Fibroblast of mammary gland (primary cell): ENCODE data around the gene RBM20.

ENCODE experiments used
- DNase-seq: peaks from one replicate; pipeline ENCODE4 v3.0.0-alpha.2; 2010; ENCODE audit warnings: low read depth
- H3K4me3 ChIP-seq: 2 replicates; pipeline ENCODE4 v1.5.1; 2011; ENCODE audit warnings: low read depth, mild to moderate bottlenecking, low read length, moderate library complexity; ENCODE audit not compliant: control insufficient read depth
- CTCF ChIP-seq: conservative IDR thresholded peaks from 2 replicates; pipeline ENCODE4 v1.5.1; 2011; ENCODE audit warnings: low read depth, low read length, inconsistent platforms; ENCODE audit not compliant: control insufficient read depth, insufficient read depth

The RBM20 gene

DNA sequence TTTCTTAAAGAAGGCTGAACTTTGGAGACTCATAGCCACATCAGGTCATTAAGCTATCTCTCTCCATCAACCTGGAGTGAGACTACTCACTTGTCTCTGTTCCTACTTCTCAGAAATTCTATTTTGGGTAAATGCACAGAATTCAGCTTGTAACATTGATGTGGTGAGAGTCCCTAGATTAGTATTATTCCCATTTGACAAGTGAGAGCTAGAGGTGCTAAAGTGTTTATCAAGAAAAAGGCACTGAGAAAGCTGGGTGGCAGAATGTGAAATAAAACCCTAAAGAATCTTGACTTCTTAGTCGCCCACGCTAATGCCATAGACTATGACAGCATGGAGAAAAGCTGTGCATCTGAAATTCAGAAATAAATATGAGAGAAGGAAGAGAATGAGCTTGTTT is 154.2 kb downstream of the RBM20 start:
- no peak for TF ChIP-seq CTCF
- no peak overlapping the region for H3K4me3 ChIP-seq
- DNase-seq = no peak

- H3K4me3 ChIP-seq = no peak overlapping the region
- peak; percentile 84 for DNase-seq
- TF ChIP-seq CTCF = no peak
These were observed 158.0 kb downstream of the RBM20 start for GRCh38 chr10:110802090-110802489.

GRCh38 chr10:110802551-110803238 is 158.6 kb downstream of the RBM20 start:
- DNase-seq = peak; percentile 93
- TF ChIP-seq CTCF = no peak
- H3K4me3 ChIP-seq = no peak overlapping the region

DNA sequence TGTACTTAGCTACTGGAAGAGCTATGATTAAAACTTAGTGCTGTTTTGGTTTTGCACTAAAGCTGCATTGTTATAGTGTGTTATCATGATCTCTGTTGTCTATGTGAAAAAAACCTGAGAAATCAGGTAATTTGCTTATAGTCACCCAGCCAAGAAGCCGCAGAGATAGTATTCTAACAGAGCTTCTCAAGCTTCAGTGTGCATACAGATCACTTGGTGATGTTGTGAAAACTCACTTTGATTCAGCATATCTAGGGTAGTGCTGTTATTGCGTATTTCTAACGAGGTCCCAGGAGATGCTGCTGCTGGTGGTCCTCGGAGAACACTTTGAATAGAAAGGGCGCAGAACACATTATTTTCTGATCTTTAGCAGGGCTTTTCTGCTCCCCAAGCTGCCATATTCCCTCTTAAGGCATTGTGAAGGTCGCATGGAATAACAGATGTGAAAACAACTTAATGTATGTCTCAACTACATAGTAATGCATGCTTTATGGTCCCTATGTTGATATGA is 159.2 kb downstream of the RBM20 start:
- no peak overlapping the region for H3K4me3 ChIP-seq
- no peak for TF ChIP-seq CTCF
- DNase-seq = no peak

DNA sequence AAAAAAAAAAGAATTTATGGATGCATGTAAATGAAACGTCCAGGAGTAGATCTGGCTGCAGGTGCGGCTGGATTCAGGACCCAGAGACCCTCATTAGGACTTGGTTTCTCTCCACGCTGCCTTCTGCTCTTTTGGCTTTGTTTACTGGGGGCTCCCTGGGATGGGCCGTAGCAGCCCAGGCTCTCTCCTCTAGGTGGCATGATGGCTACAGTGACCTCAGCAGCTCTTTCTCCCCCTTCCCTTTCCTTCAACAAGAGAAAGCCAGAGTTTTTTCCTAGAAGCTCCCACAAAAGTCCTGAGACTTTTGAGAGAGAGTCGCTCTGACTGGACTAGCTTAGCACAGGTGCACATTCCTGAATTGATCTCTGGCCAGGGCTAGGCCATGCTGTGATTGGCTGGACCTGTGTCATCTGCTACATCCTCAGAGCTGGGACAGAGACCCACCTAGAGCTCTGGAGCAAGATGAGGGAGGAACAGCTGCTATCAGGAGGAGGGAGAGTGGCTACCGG is 159.7 kb downstream of the RBM20 start:
- peak; percentile 61 for DNase-seq
- no peak overlapping the region for H3K4me3 ChIP-seq

GRCh38 chr10:110804376-110804775 is 160.2 kb downstream of the RBM20 start:
- H3K4me3 ChIP-seq = no peak overlapping the region
- no peak for DNase-seq
- TF ChIP-seq CTCF = no peak

More for the DNA sequence above, 159.7 kb downstream of the RBM20 start:
- TF ChIP-seq CTCF = peak; percentile 78
